Measurements from ENCODE around the gene LINC01488.

The LINC01488 gene

GRCh38 chr11:69481393-69481844 lies at the start of gene LINC01488:
Gene LINC01488 (plus strand): TSS chr11:69481663.
- no peak for FAIRE-seq

- no peak for FAIRE-seq
Measured at GRCh38 chr11:69431893-69432738, 49.3 kb upstream of the LINC01488 start.

- FAIRE-seq: no peak
Measured at GRCh38 chr11:69433741-69434140, 47.7 kb upstream of the LINC01488 start.

- FAIRE-seq: no peak
Measured at GRCh38 chr11:69434471-69434931, 47.0 kb upstream of the LINC01488 start.

GRCh38 chr11:69435161-69435986 lies 46.1 kb upstream of the LINC01488 start:
- no peak for FAIRE-seq

GRCh38 chr11:69436041-69436982 lies 45.2 kb upstream of the LINC01488 start:
- FAIRE-seq: no peak

- FAIRE-seq: no peak
Measured at GRCh38 chr11:69437001-69437875, 44.2 kb upstream of the LINC01488 start.

GRCh38 chr11:69437876-69438205 lies 43.6 kb upstream of the LINC01488 start:
- FAIRE-seq: no peak

GRCh38 chr11:69438286-69438920 lies 43.1 kb upstream of the LINC01488 start:
- no peak for FAIRE-seq

GRCh38 chr11:69439127-69439526 lies 42.3 kb upstream of the LINC01488 start:
- FAIRE-seq: no peak

- no peak for FAIRE-seq
Measured at GRCh38 chr11:69439651-69440464, 41.6 kb upstream of the LINC01488 start.

- FAIRE-seq: no peak
Measured at GRCh38 chr11:69440876-69441275, 40.6 kb upstream of the LINC01488 start.

- no peak for FAIRE-seq
Measured at GRCh38 chr11:69442012-69442806, 39.3 kb upstream of the LINC01488 start.

GRCh38 chr11:69442807-69443137 lies 38.7 kb upstream of the LINC01488 start:
- FAIRE-seq: no peak

- FAIRE-seq: peak; percentile 93
Measured at GRCh38 chr11:69443138-69443967, 38.1 kb upstream of the LINC01488 start.

GRCh38 chr11:69443968-69444364 lies 37.5 kb upstream of the LINC01488 start:
- no peak for FAIRE-seq

GRCh38 chr11:69444381-69445130 lies 36.9 kb upstream of the LINC01488 start:
- no peak for FAIRE-seq

GRCh38 chr11:69445131-69445470 lies 36.4 kb upstream of the LINC01488 start:
- no peak for FAIRE-seq
